WTC11 (cell line): Measurements from ENCODE around the gene EFNA5. TPM values are rescaled to one million over a fixed set of nuclear protein-coding genes. Genes with fewer than 3 reads are reported as not detected.

Experiments
- ATAC-seq: fragments of 200-7000 bp; cut with Tn5 transposase; 2 replicates; pipeline ENCODE4 v1.10.0; 2021; ENCODE audit warnings: mild to moderate bottlenecking, moderate library complexity
- CTCF ChIA-PET: fragments of 300-600 bp; sonication (Branson Sonifier 250); formaldehyde crosslinking; loops from one replicate; lab custom pipeline; 2021; ENCODE audit warnings: antibody characterized with exemption; lab: Charles Lee
- POLR2A ChIA-PET: fragments of 350-600 bp; sonication (Branson Sonifier 250); formaldehyde crosslinking; loops from one replicate; lab custom pipeline; 2021; ENCODE audit warnings: antibody characterized with exemption; lab: Charles Lee
- DNase-seq: peaks from one replicate; pipeline ENCODE4 v3.0.0; 2021; ENCODE audit warnings: low spot score
- H3K27ac Mint-ChIP-seq: 2 replicates; pipeline ENCODE4 v1.8.0; 2021; ENCODE audit warnings: mixed read lengths
- H3K27me3 Mint-ChIP-seq: 2 replicates; pipeline ENCODE4 v1.8.0; 2021; ENCODE audit warnings: low read depth, mild to moderate bottlenecking, moderate library complexity, mixed read lengths
- H3K36me3 Mint-ChIP-seq: 2 replicates; pipeline ENCODE4 v1.8.0; 2021; ENCODE audit warnings: mixed read lengths
- H3K4me1 Mint-ChIP-seq: 2 replicates; pipeline ENCODE4 v1.8.0; 2022; ENCODE audit warnings: mixed read lengths
- H3K4me3 Mint-ChIP-seq: 2 replicates; pipeline ENCODE4 v1.8.0; 2021; ENCODE audit warnings: mild to moderate bottlenecking, moderate library complexity, mixed read lengths
- H3K9me3 Mint-ChIP-seq: 2 replicates; pipeline ENCODE4 v1.8.0; 2021; ENCODE audit warnings: mixed read lengths
- ARID4B ChIP-seq: sonication (generic); formaldehyde crosslinking; IDR thresholded peaks from 2 replicates; pipeline ENCODE4 v1.8.0; 2023; ENCODE audit warnings: missing genetic modification reagents, mild to moderate bottlenecking, borderline replicate concordance
- ATF1 ChIP-seq: sonication (generic); formaldehyde crosslinking; IDR thresholded peaks from 2 replicates; pipeline ENCODE4 v1.8.1; 2023; ENCODE audit warnings: mild to moderate bottlenecking, moderate library complexity, missing genetic modification reagents
- ATF3 ChIP-seq: sonication (generic); formaldehyde crosslinking; conservative IDR thresholded peaks from 2 replicates; pipeline ENCODE4 v1.8.1; 2022; ENCODE audit warnings: mild to moderate bottlenecking, missing genetic modification reagents
- CDX4 ChIP-seq: fragments of 250-450 bp; sonication (Bioruptor Pico); IDR thresholded peaks from 2 replicates; pipeline ENCODE4 v1.9.0; 2021; ENCODE audit warnings: moderate library complexity, mild to moderate bottlenecking, inconsistent platforms, borderline replicate concordance
- CTCF ChIP-seq: fragments of 200-600 bp; IDR thresholded peaks from 2 replicates; pipeline ENCODE4 v1.8.0; 2022; ENCODE audit warnings: antibody characterized with exemption
- EMX1 ChIP-seq: fragments of 250-450 bp; sonication (Bioruptor Pico); IDR thresholded peaks from 2 replicates; pipeline ENCODE4 v1.8.0; 2021; ENCODE audit warnings: mild to moderate bottlenecking
- ETV6 ChIP-seq: sonication (generic); formaldehyde crosslinking; IDR thresholded peaks from 2 replicates; pipeline ENCODE4 v1.8.1; 2022; ENCODE audit warnings: mild to moderate bottlenecking, missing genetic modification reagents
- FOXJ3 ChIP-seq: sonication (generic); formaldehyde crosslinking; IDR thresholded peaks from 2 replicates; pipeline ENCODE4 v1.9.0; 2021; ENCODE audit warnings: missing genetic modification reagents, mild to moderate bottlenecking, borderline replicate concordance
- GTF2I ChIP-seq: fragments of 250-450 bp; sonication (Bioruptor Pico); conservative IDR thresholded peaks from 2 replicates; pipeline ENCODE4 v1.4.0; 2021; ENCODE audit warnings: mild to moderate bottlenecking
- MYBL2 ChIP-seq: sonication (generic); formaldehyde crosslinking; IDR thresholded peaks from 2 replicates; pipeline ENCODE4 v1.8.1; 2023; ENCODE audit warnings: mild to moderate bottlenecking, moderate library complexity, missing genetic modification reagents
- PREB ChIP-seq: sonication (generic); formaldehyde crosslinking; IDR thresholded peaks from 2 replicates; pipeline ENCODE4 v1.8.1; 2022; ENCODE audit warnings: mild to moderate bottlenecking, missing genetic modification reagents, moderate library complexity, borderline replicate concordance
- SMAD3 ChIP-seq: sonication (generic); formaldehyde crosslinking; IDR thresholded peaks from 2 replicates; pipeline ENCODE4 v1.8.0; 2022; ENCODE audit warnings: missing genetic modification reagents, mild to moderate bottlenecking, borderline replicate concordance
- SMAD4 ChIP-seq: sonication (generic); formaldehyde crosslinking; IDR thresholded peaks from 2 replicates; pipeline ENCODE4 v1.8.0; 2022; ENCODE audit warnings: mild to moderate bottlenecking, missing genetic modification reagents
- SP1 ChIP-seq: sonication (generic); formaldehyde crosslinking; conservative IDR thresholded peaks from 2 replicates; pipeline ENCODE4 v1.8.1; 2022; ENCODE audit warnings: missing genetic modification reagents
- TEAD1 ChIP-seq: sonication (generic); formaldehyde crosslinking; IDR thresholded peaks from 2 replicates; pipeline ENCODE4 v1.8.0; 2022; ENCODE audit warnings: mild to moderate bottlenecking, missing genetic modification reagents
- ZBTB21 ChIP-seq: sonication (generic); formaldehyde crosslinking; IDR thresholded peaks from 2 replicates; pipeline ENCODE4 v1.8.1; 2023; ENCODE audit warnings: mild to moderate bottlenecking, missing genetic modification reagents, borderline replicate concordance
- ZBTB43 ChIP-seq: sonication (generic); formaldehyde crosslinking; IDR thresholded peaks from 2 replicates; pipeline ENCODE4 v1.8.1; 2023; ENCODE audit warnings: mild to moderate bottlenecking, missing genetic modification reagents
- ZNF532 ChIP-seq: fragments of 250-450 bp; sonication (Bioruptor Pico); IDR thresholded peaks from 2 replicates; pipeline ENCODE4 v1.9.0; 2021; ENCODE audit warnings: mild to moderate bottlenecking, borderline replicate concordance
- ZSCAN18 ChIP-seq: fragments of 250-450 bp; sonication (Bioruptor Pico); IDR thresholded peaks from 2 replicates; pipeline ENCODE4 v2.1.2; 2022; ENCODE audit warnings: mild to moderate bottlenecking, moderate library complexity
- total RNA-seq: library from RNA; stranded (reverse); gene quantifications from 3 replicates; pipeline ENCODE4 v1.2.3, GENCODE V29; 2021

Gene EFNA5
- total RNA-seq, 1 experiment from 2014 or later: 17.4 TPM

- TF ChIP-seq ATF3 (CRISPR knock-in tag): no peak
Measured at GRCh38 chr5:107554776-107555424, 115.8 kb downstream of the EFNA5 start (continued).

GRCh38 chr5:107553117-107553555 lies 117.6 kb downstream of the EFNA5 start:
- TF ChIP-seq CDX4 (CRISPR knock-in tag) (no peak), EMX1 (CRISPR knock-in tag) (no peak), FOXJ3 (no peak), ETV6 (CRISPR knock-in tag) (no peak), SMAD3 (CRISPR knock-in tag) (no peak), ZSCAN18 (CRISPR knock-in tag) (no peak), ZNF532 (no peak), MYBL2 (CRISPR knock-in tag) (no peak), ZBTB43 (no peak), SMAD4 (CRISPR knock-in tag) (no peak), ARID4B (CRISPR knock-in tag) (no peak), GTF2I (CRISPR knock-in tag) (no peak), ATF1 (CRISPR knock-in tag) (no peak), SP1 (CRISPR knock-in tag) (no peak), PREB (CRISPR knock-in tag) (no peak), ZBTB21 (CRISPR knock-in tag) (no peak), CTCF (no peak), TEAD1 (CRISPR knock-in tag) (no peak)
- TF ChIP-seq, all 79 proteins: peak for 0
- H3K4me3 Mint-ChIP-seq: no peak overlapping the region
- H3K36me3 Mint-ChIP-seq: no peaks in the 10 kb centered on the region
- ATAC-seq (peak; percentile 70), DNase-seq (no peak)
- CTCF ChIA-PET: interaction anchor here (1.7 kb wide), 1 partner anchor 19 kb away, joined by 9 read pairs; no protein-coding TSS in a partner anchor
- POLR2A ChIA-PET: no interaction called here
- H3K27ac Mint-ChIP-seq: no peak overlapping the region
- H3K4me1 Mint-ChIP-seq: peaks cover 47% of the 10 kb centered on the region
- no peaks in the 10 kb centered on the region for H3K9me3 Mint-ChIP-seq
- no peaks in the 10 kb centered on the region; the same call in 1 of the 2 replicates for H3K27me3 Mint-ChIP-seq
